H1 (cell line): ENCODE measurements around the gene SBK2. TPM values are rescaled to one million over a fixed set of nuclear protein-coding genes. Genes with fewer than 3 reads are reported as not detected.

Experiments used
- CTCF ChIA-PET: fragments of 300-600 bp; sonication (Branson Sonifier 250); formaldehyde crosslinking; loops from one replicate; lab custom pipeline; 2021; ENCODE audit not compliant: partially characterized antibody; lab: Charles Lee
- POLR2A ChIA-PET: fragments of 300-600 bp; sonication (Branson Sonifier 250); formaldehyde crosslinking; loops from one replicate; lab custom pipeline; 2021; ENCODE audit warnings: inconsistent platforms; ENCODE audit not compliant: partially characterized antibody; lab: Charles Lee
- DNase-seq, 2 experiments: peaks; one replicate each; pipeline versions ENCODE4 v3.0.0 to v3.0.0-alpha.2; 2010 to 2022; ENCODE audit warnings: low spot score in 2 of 2, low read depth in 1 of 2, mixed read lengths in 1 of 2
- FAIRE-seq: peaks from 2 replicates; lab custom pipeline; 2011; peaks lifted over from hg19 to GRCh38; lab: Jason Lieb, UNC
- H2AFZ ChIP-seq: 2 replicates; pipeline ENCODE4 v1.8.1; 2012; ENCODE audit warnings: low read length, inconsistent platforms
- H2AK5ac ChIP-seq: 2 replicates; pipeline ENCODE4 v1.6.1; 2013; ENCODE audit warnings: low read depth, low read length
- H2BK120ac ChIP-seq: replicated peaks from 2 replicates; pipeline ENCODE3; 2013; ENCODE audit warnings: low read depth, low read length, inconsistent platforms
- H2BK12ac ChIP-seq: 2 replicates; pipeline ENCODE4 v1.6.1; 2013; ENCODE audit warnings: low read depth, low read length
- H2BK15ac ChIP-seq: 2 replicates; pipeline ENCODE4 v1.6.1; 2013; ENCODE audit warnings: low read length
- H2BK20ac ChIP-seq: 2 replicates; pipeline ENCODE4 v1.6.1; 2013; ENCODE audit warnings: low read length
- H2BK5ac ChIP-seq: 2 replicates; pipeline ENCODE4 v1.6.1; 2013; ENCODE audit warnings: low read depth, low read length
- H3K14ac ChIP-seq: 2 replicates; pipeline ENCODE4 v1.6.1; 2013; ENCODE audit warnings: inconsistent platforms; ENCODE audit not compliant: insufficient read length
- H3K18ac ChIP-seq: 2 replicates; pipeline ENCODE4 v1.6.1; 2013; ENCODE audit warnings: low read length; ENCODE audit errors: extremely low read depth
- H3K23ac ChIP-seq: 2 replicates; pipeline ENCODE4 v1.6.1; 2013; ENCODE audit warnings: inconsistent platforms; ENCODE audit not compliant: insufficient read length
- H3K23me2 ChIP-seq: 2 replicates; pipeline ENCODE4 v1.6.1; 2013; ENCODE audit warnings: low read depth, low read length
- H3K27ac ChIP-seq: 2 replicates; pipeline ENCODE4 v1.6.1; 2011; ENCODE audit warnings: low read depth, low read length, inconsistent platforms
- H3K27me3 ChIP-seq, 4 experiments: replicated peaks in 1 of 4; 1 replicate in 1 of 4; 2 replicates in 3 of 4; pipeline versions ENCODE4 v1.6.1 to v1.8.1; 2011 to 2013; ENCODE audit warnings: low read length in 3 of 4, mild to moderate bottlenecking in 3 of 4, inconsistent platforms in 2 of 4, mixed read lengths in 2 of 4, moderate library complexity in 1 of 4; ENCODE audit not compliant: control insufficient read depth in 3 of 4, insufficient read depth in 3 of 4; ENCODE audit errors: extremely low read depth in 1 of 4
- H3K36me3 ChIP-seq, 4 experiments: 2 replicates each; pipeline versions ENCODE4 v1.6.1 to v1.8.1; 2011 to 2013; ENCODE audit warnings: mild to moderate bottlenecking in 4 of 4, low read length in 3 of 4, moderate library complexity in 2 of 4, control low read depth in 1 of 4, inconsistent platforms in 1 of 4; ENCODE audit not compliant: insufficient read depth in 4 of 4, control insufficient read depth in 2 of 4
- H3K4ac ChIP-seq: replicated peaks from 2 replicates; pipeline ENCODE3; 2013; ENCODE audit warnings: low read length, low read depth, mixed read lengths, inconsistent platforms; ENCODE audit not compliant: insufficient read length
- H3K4me1 ChIP-seq, 4 experiments: replicated peaks in 1 of 4; 1 replicate in 1 of 4; 2 replicates in 3 of 4; pipeline versions ENCODE4 v1.6.1 to v1.8.1; 2011 to 2013; ENCODE audit warnings: low read length in 3 of 4, inconsistent platforms in 2 of 4, mixed read lengths in 1 of 4; ENCODE audit not compliant: insufficient read depth in 4 of 4, control insufficient read depth in 3 of 4
- H3K4me2 ChIP-seq, 2 experiments: 2 replicates each; pipeline versions ENCODE4 v1.6.1 to v1.8.1; 2011 to 2013; ENCODE audit warnings: low read depth in 2 of 2, low read length in 2 of 2, control low read depth in 1 of 2, inconsistent platforms in 1 of 2, mild to moderate bottlenecking in 1 of 2; ENCODE audit not compliant: insufficient read depth in 1 of 2
- H3K4me3 ChIP-seq, 4 experiments: fragments of 200-600, 300-600 bp in 1 of 4; sonication (generic), shearing (Covaris generic), sonication (Bioruptor Twin) in 1 of 4; 2 replicates each; pipeline versions ENCODE4 v1.5.1 to v1.8.1; 2011 to 2016; ENCODE audit warnings: low read length in 4 of 4, low read depth in 3 of 4, control low read depth in 2 of 4, inconsistent platforms in 2 of 4, mild to moderate bottlenecking in 2 of 4, mixed read lengths in 1 of 4, moderate library complexity in 1 of 4; ENCODE audit not compliant: insufficient read depth in 2 of 4; ENCODE audit errors: extremely low read depth in 1 of 4
- H3K56ac ChIP-seq: replicated peaks from 2 replicates; pipeline ENCODE3; 2013; ENCODE audit warnings: low read depth, mild to moderate bottlenecking, mixed read lengths, low read length, inconsistent platforms; ENCODE audit not compliant: insufficient read length
- H3K79me1 ChIP-seq: 2 replicates; pipeline ENCODE4 v1.6.1; 2013; ENCODE audit warnings: low read depth, low read length, control low read depth
- H3K79me2 ChIP-seq, 2 experiments: 2 replicates each; pipeline versions ENCODE4 v1.6.1 to v1.8.1; 2012 to 2013; ENCODE audit warnings: low read length in 2 of 2, mild to moderate bottlenecking in 2 of 2, inconsistent platforms in 1 of 2; ENCODE audit not compliant: insufficient read depth in 2 of 2, control insufficient read depth in 1 of 2
- H3K9ac ChIP-seq, 4 experiments: replicated peaks in 1 of 4; 1 replicate in 1 of 4; 2 replicates in 3 of 4; pipeline versions ENCODE4 v1.6.1 to v1.8.1; 2011 to 2013; ENCODE audit warnings: low read depth in 3 of 4, low read length in 3 of 4, control low read depth in 2 of 4, mild to moderate bottlenecking in 2 of 4, moderate library complexity in 2 of 4, inconsistent platforms in 1 of 4; ENCODE audit errors: extremely low read depth in 1 of 4
- H3K9me3 ChIP-seq, 2 experiments: 2 replicates each; pipeline versions ENCODE4 v1.6.1 to v1.8.1; 2012 to 2013; ENCODE audit warnings: mild to moderate bottlenecking in 2 of 2, moderate library complexity in 2 of 2, control low read depth in 1 of 2, inconsistent platforms in 1 of 2, low read depth in 1 of 2, low read length in 1 of 2, mixed read lengths in 1 of 2; ENCODE audit not compliant: insufficient read depth in 2 of 2
- H4K20me1 ChIP-seq, 2 experiments: replicated peaks in 1 of 2; 2 replicates each; pipeline versions ENCODE3 to v1.8.1; 2011 to 2013; ENCODE audit warnings: inconsistent platforms in 2 of 2, low read length in 2 of 2, mild to moderate bottlenecking in 1 of 2; ENCODE audit not compliant: insufficient read depth in 2 of 2, control insufficient read depth in 1 of 2
- H4K5ac ChIP-seq: 2 replicates; pipeline ENCODE4 v1.6.1; 2013; ENCODE audit warnings: low read length, low read depth, mixed read lengths, inconsistent platforms; ENCODE audit not compliant: insufficient read length
- H4K8ac ChIP-seq: 2 replicates; pipeline ENCODE4 v1.8.0; 2013; ENCODE audit warnings: mild to moderate bottlenecking, moderate library complexity, low read length, inconsistent platforms; ENCODE audit not compliant: insufficient read depth; ENCODE audit errors: extremely low read depth
- H4K91ac ChIP-seq: replicated peaks from 2 replicates; pipeline ENCODE3; 2013; ENCODE audit warnings: low read length, mixed read lengths, inconsistent platforms; ENCODE audit not compliant: insufficient read length
- CTCF ChIP-seq, 3 experiments: IDR thresholded peaks; 1 replicate in 2 of 3; 2 replicates in 1 of 3; pipeline versions ENCODE4 v1.5.1 to v1.6.1; 2011; ENCODE audit warnings: low read length in 3 of 3, mild to moderate bottlenecking in 3 of 3, inconsistent platforms in 2 of 3, low read depth in 1 of 3, moderate library complexity in 1 of 3; ENCODE audit not compliant: insufficient read depth in 1 of 3; ENCODE audit errors: control extremely low read depth in 1 of 3
- GABPA ChIP-seq: IDR thresholded peaks from 2 replicates; pipeline ENCODE4 v1.6.1; 2011; ENCODE audit warnings: mild to moderate bottlenecking, low read length, moderate library complexity, borderline replicate concordance; ENCODE audit not compliant: insufficient read depth
- HDAC6 ChIP-seq: IDR thresholded peaks from one replicate; pipeline ENCODE4 v1.7.1; 2012; ENCODE audit warnings: low read depth, mild to moderate bottlenecking, inconsistent platforms, low read length, moderate library complexity
- KDM1A ChIP-seq: fragments of 200-600, 300-600 bp; sonication (generic); IDR thresholded peaks from 2 replicates; pipeline ENCODE4 v1.7.1; 2016; ENCODE audit warnings: mild to moderate bottlenecking, low read length, borderline replicate concordance
- NRF1 ChIP-seq: IDR thresholded peaks from 2 replicates; pipeline ENCODE4 v1.6.1; 2011; ENCODE audit warnings: mild to moderate bottlenecking, low read depth, low read length, improper control_type of control experiment
- POU5F1 ChIP-seq: IDR thresholded peaks from 2 replicates; pipeline ENCODE4 v1.6.1; 2011; ENCODE audit warnings: low read depth, mild to moderate bottlenecking, low read length, moderate library complexity
- RBBP5 ChIP-seq: IDR thresholded peaks from 2 replicates; pipeline ENCODE4 v1.7.1; 2012; ENCODE audit warnings: low read depth, mild to moderate bottlenecking, inconsistent platforms, low read length, moderate library complexity, borderline replicate concordance
- RFX5 ChIP-seq: IDR thresholded peaks from 2 replicates; pipeline ENCODE4 v1.6.1; 2011; ENCODE audit warnings: low read depth, low read length, improper control_type of control experiment, borderline replicate concordance
- RXRA ChIP-seq: IDR thresholded peaks from 2 replicates; pipeline ENCODE4 v1.6.1; 2011; ENCODE audit warnings: low read depth, mild to moderate bottlenecking, low read length, moderate library complexity; ENCODE audit not compliant: insufficient read depth
- SAP30 ChIP-seq: fragments of 300-600 bp; sonication (generic); IDR thresholded peaks from 2 replicates; pipeline ENCODE4 v1.7.1; 2012; ENCODE audit warnings: low read length, moderate library complexity, mild to moderate bottlenecking, inconsistent platforms; ENCODE audit not compliant: insufficient read depth, insufficient replicate concordance
- WGBS, 2 experiments: shearing (Covaris generic) in 1 of 2; methylation state at CpG; one replicate each; pipeline versions ENCODE4 v1.1.6 to v1.1.7; 2013 to 2015; ENCODE audit warnings: low lambda C conversion rate in 2 of 2, mixed read lengths in 2 of 2, inconsistent platforms in 1 of 2, low coverage in 1 of 2, missing lambda C conversion rate in 1 of 2; ENCODE audit not compliant: insufficient replicate concordance in 2 of 2, insufficient coverage in 1 of 2, insufficient read length in 1 of 2; ENCODE audit errors: extremely low coverage in 1 of 2, missing lambda C conversion rate in 1 of 2; 5-methylcytosine and 5-hydroxymethylcytosine counted together
- polyA plus RNA-seq, 7 experiments: library from polyadenylated mRNA; depleted of rRNA in 3 of 7; stranded (reverse) in 5 of 7; unstranded in 2 of 7; fragments of >200 nt in 5 of 7; fragments of 200-250 nt in 2 of 7; gene quantifications; 1 replicate in 5 of 7; 2 replicates in 1 of 7; 4 replicates in 1 of 7; pipeline versions ENCODE4 v1.2.1 to v1.2.3, GENCODE V29; 2011 to 2013; ENCODE audit warnings: missing spikeins in 2 of 7, mixed read lengths in 2 of 7
- total RNA-seq: library from RNA; stranded (reverse); fragmentation: NEBNext Ultra II Directional; extraction: Animal tissue kit (Norgen Biotek cat#: 25700); gene quantifications from 2 replicates; pipeline ENCODE4 v1.2.1, GENCODE V29; 2021

Gene SBK2
- total and polyA plus RNA-seq, 2 of the 8 experiments (the other 6 are each of a cell fraction or from before 2014, with no cell fraction given): 3.2 to 4.1 TPM

GRCh38 chr19:55554302-55554701 is 17.4 kb upstream of the SBK2 start:
- CTCF ChIA-PET: interaction anchor here (1.2 kb wide), 1 partner anchor 50 kb away, joined by 4 read pairs; no protein-coding TSS in a partner anchor
- H3K36me3 ChIP-seq: no peaks in the 10 kb centered on the region
- H3K23me2 ChIP-seq: peaks cover 7% of the 10 kb centered on the region; the same call in 1 of the 2 replicates
- no peak overlapping the region for H2BK5ac ChIP-seq
- H3K4me3 ChIP-seq: no peak overlapping the region
- H2AFZ ChIP-seq: no peak overlapping the region
- H4K5ac ChIP-seq: no peak overlapping the region
- H3K4me1 ChIP-seq: peaks cover 2 to 10% (median 6%) of the 10 kb centered on the region in 4 experiments; a peak in 6 of 7 replicates
- H3K14ac ChIP-seq: no peak overlapping the region
- H3K9ac ChIP-seq: no peak overlapping the region
- FAIRE-seq (no peak), DNase-seq (no peak)
- peaks cover 0 to 3% (median 0%) of the 10 kb centered on the region in 4 experiments; a peak in 1 of 7 replicates for H3K27me3 ChIP-seq
- H3K9me3 ChIP-seq: no peaks in the 10 kb centered on the region
- H3K18ac ChIP-seq: no peak overlapping the region
- H2BK12ac ChIP-seq: no peak overlapping the region
- no peak overlapping the region for H2BK20ac ChIP-seq
- POLR2A ChIA-PET: interaction anchor here (0.8 to 1.2 kb wide), 2 partner anchors 13 to 17 kb away, joined by 3 read pairs; no protein-coding TSS in a partner anchor
- H4K20me1 ChIP-seq: no peaks in the 10 kb centered on the region
- H3K56ac ChIP-seq: no peak overlapping the region
- H3K4ac ChIP-seq: peak overlapping the region; percentile 46
- H3K79me1 ChIP-seq: no peaks in the 10 kb centered on the region
- H3K79me2 ChIP-seq: no peaks in the 10 kb centered on the region
- no peak overlapping the region for H4K91ac ChIP-seq
- no peak overlapping the region for H4K8ac ChIP-seq
- H2BK15ac ChIP-seq: no peak overlapping the region
- H2BK120ac ChIP-seq: no peak overlapping the region
- no peak overlapping the region for H3K23ac ChIP-seq
- H2AK5ac ChIP-seq: no peak overlapping the region
- WGBS, 2 experiments: 88% methylated on average over 9 of the region's 9 CpGs; no CpG with 5 or more reads in 1 of the 2 experiments
- no peak overlapping the region for H3K4me2 ChIP-seq
- H3K27ac ChIP-seq: no peak overlapping the region
- no peak for TF ChIP-seq RXRA
- no peak for TF ChIP-seq RFX5
- no peak for TF ChIP-seq POU5F1
- no peak for TF ChIP-seq HDAC6
- TF ChIP-seq CTCF (IDR thresholded peaks at IDR 0.05; ENCODE audit: control extremely low read depth in 1 of 3, insufficient read depth in 1 of 3, low read depth in 1 of 3, low read length in 3 of 3): no peak
- TF ChIP-seq GABPA: no peak
- TF ChIP-seq SAP30: no peak
- peak; percentile 86 for TF ChIP-seq KDM1A
- no peak for TF ChIP-seq NRF1
- TF ChIP-seq RBBP5: no peak
